ENCODE measurements around the gene DNASE2.

Gene DNASE2

GRCh38 chr19:12913011-12913561 lies 31.8 kb upstream of the DNASE2 start:
- H3K36me3 ChIP-seq (replicated peaks; ENCODE audit: low read depth, low read length) = no peaks in the 10 kb centered on the region
- peaks cover 5% of the 10 kb centered on the region; the same call in 1 of the 2 replicates for H3K4me1 ChIP-seq (ENCODE audit: low read length)
- H3K79me2 ChIP-seq (ENCODE audit: low read length) = no peaks in the 10 kb centered on the region
- no peak overlapping the region for H3K4me3 ChIP-seq (ENCODE audit: low read length)
- TF ChIP-seq EZH2phosphoT487 (IDR thresholded peaks at IDR 0.05; ENCODE audit: low read depth) (no peak), CTCF (IDR thresholded peaks at IDR 0.05; ENCODE audit: low read depth, low read length) (no peak)
- no peaks in the 10 kb centered on the region for H3K27me3 ChIP-seq (ENCODE audit: low read depth, low read length)
- no peak overlapping the region for H3K9ac ChIP-seq (ENCODE audit: low read length)
- no peak overlapping the region for H3K4me2 ChIP-seq (ENCODE audit: low read length)
- no peak overlapping the region for H2AFZ ChIP-seq (ENCODE audit: low read depth, low read length)
- no peaks in the 10 kb centered on the region for H3K9me3 ChIP-seq (ENCODE audit: insufficient read depth, low read length)
- H3K27ac ChIP-seq (ENCODE audit: low read length) = no peak overlapping the region
- no peaks in the 10 kb centered on the region for H4K20me1 ChIP-seq (ENCODE audit: insufficient read depth, low read length)

GRCh38 chr19:12912571-12912970 lies 31.3 kb upstream of the DNASE2 start:
- TF ChIP-seq EZH2phosphoT487 (IDR thresholded peaks at IDR 0.05; ENCODE audit: low read depth) = no peak
- TF ChIP-seq CTCF (IDR thresholded peaks at IDR 0.05; ENCODE audit: low read depth, low read length) = no peak
- Histone ChIP-seq H3K4me3 (ENCODE audit: low read length) (no peak overlapping the region), H3K27ac (ENCODE audit: low read length) (no peak overlapping the region), H3K9ac (ENCODE audit: low read length) (no peak overlapping the region), H3K27me3 (ENCODE audit: low read depth, low read length) (no peaks in the 10 kb centered on the region), H3K79me2 (ENCODE audit: low read length) (no peaks in the 10 kb centered on the region), H3K4me1 (ENCODE audit: low read length) (peaks cover 5% of the 10 kb centered on the region; the same call in 1 of the 2 replicates), H3K36me3 (replicated peaks; ENCODE audit: low read depth, low read length) (no peaks in the 10 kb centered on the region), H4K20me1 (ENCODE audit: insufficient read depth, low read length) (no peaks in the 10 kb centered on the region), H3K4me2 (ENCODE audit: low read length) (no peak overlapping the region), H3K9me3 (ENCODE audit: insufficient read depth, low read length) (no peaks in the 10 kb centered on the region), H2AFZ (ENCODE audit: low read depth, low read length) (no peak overlapping the region)

GRCh38 chr19:12907166-12907565 lies 25.9 kb upstream of the DNASE2 start:
- TF ChIP-seq CTCF (IDR thresholded peaks at IDR 0.05; ENCODE audit: low read depth, low read length) (no peak), EZH2phosphoT487 (IDR thresholded peaks at IDR 0.05; ENCODE audit: low read depth) (no peak)

GRCh38 chr19:12899891-12900518 lies 18.8 kb upstream of the DNASE2 start:
- H3K79me2 ChIP-seq (ENCODE audit: low read length) = peaks cover 3% of the 10 kb centered on the region; the same call in 1 of the 2 replicates
- TF ChIP-seq CTCF (IDR thresholded peaks at IDR 0.05; ENCODE audit: low read depth, low read length) = peak; percentile 54
- TF ChIP-seq EZH2phosphoT487 (IDR thresholded peaks at IDR 0.05; ENCODE audit: low read depth) = no peak
- H3K9me3 ChIP-seq (ENCODE audit: insufficient read depth, low read length) = no peaks in the 10 kb centered on the region
- H3K4me1 ChIP-seq (ENCODE audit: low read length) = peaks cover 35% of the 10 kb centered on the region
- peak overlapping the region; percentile 63 for H3K4me3 ChIP-seq (ENCODE audit: low read length)
- peak overlapping the region; percentile 74 for H3K4me2 ChIP-seq (ENCODE audit: low read length)
- H3K9ac ChIP-seq (ENCODE audit: low read length) = peak overlapping the region; percentile 84
- H4K20me1 ChIP-seq (ENCODE audit: insufficient read depth, low read length) = no peaks in the 10 kb centered on the region
- peak overlapping the region; percentile 95 for H3K27ac ChIP-seq (ENCODE audit: low read length)
- H2AFZ ChIP-seq (ENCODE audit: low read depth, low read length) = no peak overlapping the region
- H3K36me3 ChIP-seq (replicated peaks; ENCODE audit: low read depth, low read length) = peaks cover 31% of the 10 kb centered on the region
- no peaks in the 10 kb centered on the region for H3K27me3 ChIP-seq (ENCODE audit: low read depth, low read length)

More at GRCh38 chr19:12907166-12907565, 25.9 kb upstream of the DNASE2 start:
- H3K4me1 ChIP-seq (ENCODE audit: low read length) = no peaks in the 10 kb centered on the region
- no peak overlapping the region for H3K4me3 ChIP-seq (ENCODE audit: low read length)
- H3K4me2 ChIP-seq (ENCODE audit: low read length) = no peak overlapping the region
- H3K27ac ChIP-seq (ENCODE audit: low read length) = no peak overlapping the region
- H4K20me1 ChIP-seq (ENCODE audit: insufficient read depth, low read length) = no peaks in the 10 kb centered on the region
- no peaks in the 10 kb centered on the region for H3K9me3 ChIP-seq (ENCODE audit: insufficient read depth, low read length)
- H2AFZ ChIP-seq (ENCODE audit: low read depth, low read length) = no peak overlapping the region
- H3K79me2 ChIP-seq (ENCODE audit: low read length) = no peaks in the 10 kb centered on the region
- no peak overlapping the region for H3K9ac ChIP-seq (ENCODE audit: low read length)
- peaks cover 10% of the 10 kb centered on the region for H3K36me3 ChIP-seq (replicated peaks; ENCODE audit: low read depth, low read length)
- H3K27me3 ChIP-seq (ENCODE audit: low read depth, low read length) = no peaks in the 10 kb centered on the region

Measured in OCI-LY3 (cell line).